HTERT RPE-1 (cell line): ENCODE results near the gene ITIH6.
"Not testable (repeated sequence)": the region's sequence is repeated elsewhere in the genome, so short reads cannot be mapped to it uniquely, and the experiment has no call there.

Experiments used
- in situ Hi-C: fragments of 300-500 bp; cut with MboI; formaldehyde crosslinking; loops from 4 replicates; pipeline ENCODE4 v1.14.3; 2020; ENCODE audit warnings: low sequenced_read_pairs

The ITIH6 gene

GRCh38 chrX:54807524-54808108 lies 9.6 kb upstream of the ITIH6 start, which contains the start of gene MAGED2:
Gene MAGED2, plus strand, starts transcription at chrX:54807745. Its CDS starts 1,587 bp downstream, at chrX:54809332.
- in situ Hi-C loops = no loop called here

DNA sequence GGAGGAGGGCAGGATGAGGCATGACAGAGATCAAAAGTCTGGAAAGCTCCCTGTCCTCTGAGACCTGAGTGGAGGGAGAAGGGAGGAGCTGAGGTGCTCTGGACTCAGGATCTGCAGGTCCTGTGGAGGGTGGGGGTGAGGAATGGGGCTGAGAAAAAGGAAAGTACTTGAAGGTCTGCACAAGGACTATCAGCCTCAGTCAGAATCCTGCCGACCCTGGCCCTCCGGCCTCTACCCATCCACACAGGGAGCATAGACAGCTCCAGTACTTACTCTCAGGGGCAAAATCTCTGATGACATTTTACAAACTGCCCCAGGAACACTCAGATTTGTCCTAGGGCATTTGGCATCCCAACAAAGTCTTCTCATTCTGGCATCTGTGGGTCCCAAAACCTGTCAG lies 991 bp upstream of the ITIH6 start:
- in situ Hi-C loops = no loop called here

DNA sequence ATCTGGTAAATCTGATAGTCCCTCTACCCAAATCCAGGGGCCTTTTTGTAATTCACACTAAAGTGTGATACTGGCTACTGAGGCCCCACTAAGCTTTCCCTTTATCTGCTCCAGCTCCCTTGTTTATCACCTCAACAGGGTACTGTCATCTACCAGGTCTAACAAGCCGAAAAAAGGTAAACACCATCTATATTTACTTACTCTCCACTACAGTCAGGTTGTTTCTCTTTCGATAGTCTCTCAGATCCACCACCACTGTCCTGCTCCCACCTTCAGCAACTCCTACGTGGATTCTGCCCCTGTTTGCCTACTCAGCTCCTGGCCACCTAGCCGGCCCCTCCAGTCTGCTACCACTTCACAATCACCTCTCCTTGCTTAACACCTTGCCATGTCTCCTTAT lies 3.3 kb downstream of the ITIH6 start:
- in situ Hi-C loops = no loop called here

DNA sequence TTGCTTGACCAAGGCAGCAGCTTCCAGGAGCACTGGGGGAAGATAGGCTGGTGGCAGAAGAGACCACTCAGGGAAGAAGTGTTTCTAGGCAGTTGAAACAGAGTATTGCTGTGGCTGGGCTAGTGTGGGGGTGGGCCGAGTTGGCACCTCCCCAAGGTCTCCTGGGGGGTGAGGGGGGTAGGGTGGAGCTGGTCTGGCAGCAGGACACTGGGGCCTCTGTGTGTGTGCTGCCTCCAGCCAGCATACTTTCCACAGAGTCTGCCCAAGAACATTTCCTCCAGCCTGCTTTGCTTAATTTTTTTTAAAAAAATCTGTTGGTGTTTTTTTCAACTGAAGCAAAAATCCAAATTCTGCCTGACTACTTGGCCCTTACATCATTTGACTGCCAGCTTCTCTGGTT lies 4.0 kb downstream of the ITIH6 start:
- in situ Hi-C loops = no loop called here

GRCh38 chrX:54789405-54789804 lies 8.7 kb downstream of the ITIH6 start:
- in situ Hi-C loops = not testable (repeated sequence)

DNA sequence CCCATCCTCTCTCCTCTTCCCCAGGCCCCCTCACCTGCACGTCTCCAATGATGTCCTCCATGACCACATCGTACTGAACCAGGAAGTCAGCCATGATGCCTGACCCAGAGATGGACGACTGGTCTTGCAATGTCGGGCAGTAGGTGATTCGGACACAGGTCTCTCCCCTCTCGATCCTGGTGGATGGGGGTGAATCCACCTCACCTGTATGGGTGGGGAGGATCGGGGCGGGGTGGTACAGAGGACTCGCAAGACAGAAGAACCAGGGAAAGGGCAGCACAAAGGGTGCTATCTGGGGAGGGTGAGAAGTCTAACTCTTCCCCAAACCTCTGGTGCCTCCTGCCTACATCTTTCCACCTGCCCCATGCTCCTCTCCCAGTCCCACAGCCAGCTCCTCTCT lies 9.6 kb downstream of the ITIH6 start:
- in situ Hi-C loops = no loop called here

DNA sequence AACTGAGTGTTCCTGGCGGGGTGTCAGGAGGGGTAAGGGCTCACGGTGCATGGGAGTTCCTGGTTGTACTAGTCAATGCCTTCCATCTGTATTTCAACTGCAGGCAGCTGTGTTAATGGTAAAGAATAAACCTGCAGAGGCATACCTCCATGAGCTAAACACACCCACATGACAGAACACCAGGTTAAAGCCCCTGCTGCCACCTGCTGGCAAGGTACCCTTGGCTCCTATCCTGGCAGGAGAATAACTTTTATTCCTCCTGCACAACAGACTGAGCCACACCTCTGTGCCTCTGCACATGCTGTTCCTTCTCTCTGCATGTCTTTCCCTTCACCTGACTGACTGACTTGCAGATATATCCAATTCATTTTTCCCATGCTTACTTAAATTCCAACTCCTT lies 11.1 kb downstream of the ITIH6 start:
- in situ Hi-C loops = no loop called here

DNA sequence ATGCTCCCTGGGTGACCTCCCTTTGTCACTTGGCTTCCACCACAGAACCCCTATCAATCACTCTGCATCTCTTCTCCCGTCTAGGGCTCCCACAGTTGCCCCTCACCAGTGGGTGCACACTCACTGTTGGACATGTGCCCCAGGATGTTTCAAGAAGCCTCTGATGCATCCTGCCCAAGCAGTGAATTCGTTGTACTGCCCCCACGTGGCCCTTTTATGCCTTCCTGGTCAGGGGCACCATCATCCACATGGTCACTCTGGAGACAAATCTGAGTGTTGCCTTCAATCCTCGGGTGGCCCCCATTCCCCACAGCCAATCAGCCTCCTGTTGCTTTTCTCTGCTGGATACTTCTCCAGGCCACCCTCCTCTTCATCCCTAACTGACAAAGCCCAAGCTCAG lies 12.2 kb downstream of the ITIH6 start:
- in situ Hi-C loops = no loop called here

DNA sequence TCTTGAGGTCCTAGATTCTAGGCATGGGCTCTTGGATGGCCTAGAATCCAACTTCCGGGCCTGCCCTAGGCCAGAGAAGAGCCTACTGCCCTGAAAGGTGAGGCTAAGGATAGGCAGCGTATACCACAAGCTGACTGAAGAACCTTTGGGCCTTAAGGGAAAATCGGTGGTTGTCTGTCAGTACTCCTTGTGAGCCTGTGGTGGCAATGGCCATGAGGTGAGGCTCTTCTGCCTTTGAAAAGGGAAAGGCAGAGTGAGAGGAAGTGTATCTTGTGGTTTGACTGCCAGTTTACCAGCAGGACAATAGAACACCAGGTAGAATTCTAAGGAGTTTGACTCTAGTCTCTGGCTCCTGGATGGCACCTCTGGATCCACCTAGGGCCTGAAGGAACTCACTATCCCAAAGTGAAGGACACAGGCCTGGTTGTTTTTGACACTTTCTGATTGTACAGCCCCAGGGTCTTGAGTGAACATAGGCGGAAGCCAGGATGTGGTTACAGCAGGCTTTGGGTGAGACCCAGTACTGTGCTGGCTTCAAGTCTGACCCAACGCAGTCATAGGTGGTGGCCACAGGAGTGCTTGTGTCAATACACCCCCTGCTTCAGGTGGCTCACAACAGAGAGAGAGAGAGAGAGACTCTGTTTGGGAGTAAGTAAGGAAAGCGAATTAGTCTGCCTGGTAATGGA lies 20.9 kb downstream of the ITIH6 start:
- in situ Hi-C loops = no loop called here

- in situ Hi-C loops = no loop called here
These were observed 22.0 kb downstream of the ITIH6 start for GRCh38 chrX:54776061-54776460.

- in situ Hi-C loops = not testable (repeated sequence)
These were observed 23.5 kb downstream of the ITIH6 start for GRCh38 chrX:54774391-54775094.

GRCh38 chrX:54758114-54759055 lies 39.7 kb downstream of the ITIH6 start:
- in situ Hi-C loops = no loop called here

- in situ Hi-C loops = no loop called here
These were observed 43.2 kb downstream of the ITIH6 start for GRCh38 chrX:54754854-54755253.

- in situ Hi-C loops = no loop called here
These were observed 49.4 kb downstream of the ITIH6 start for GRCh38 chrX:54748626-54749025.

GRCh38 chrX:54747733-54748393 lies 50.2 kb downstream of the ITIH6 start:
- in situ Hi-C loops = no loop called here

DNA sequence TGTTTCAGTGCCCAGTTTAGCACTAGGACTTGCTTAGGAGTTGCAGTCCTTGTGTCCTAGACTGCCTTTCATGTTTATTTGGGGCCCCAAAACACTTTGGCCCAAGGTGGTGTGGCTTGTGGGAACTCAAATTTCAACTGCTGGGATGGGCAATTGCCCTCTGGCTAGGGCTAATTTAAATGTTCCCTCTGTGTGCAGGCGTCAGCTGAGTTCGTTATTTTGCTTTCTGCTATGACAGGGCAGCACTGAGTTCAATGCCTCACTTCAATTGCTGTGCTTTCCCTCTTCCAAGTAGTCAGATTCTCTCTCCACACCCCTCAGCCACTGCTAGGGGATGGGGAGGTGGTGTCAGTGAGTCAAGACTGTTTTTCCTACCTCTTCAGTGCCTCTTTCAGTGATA lies 51.1 kb downstream of the ITIH6 start:
- in situ Hi-C loops = no loop called here

- in situ Hi-C loops = no loop called here
These were observed 52.4 kb downstream of the ITIH6 start for GRCh38 chrX:54745676-54746075.

DNA sequence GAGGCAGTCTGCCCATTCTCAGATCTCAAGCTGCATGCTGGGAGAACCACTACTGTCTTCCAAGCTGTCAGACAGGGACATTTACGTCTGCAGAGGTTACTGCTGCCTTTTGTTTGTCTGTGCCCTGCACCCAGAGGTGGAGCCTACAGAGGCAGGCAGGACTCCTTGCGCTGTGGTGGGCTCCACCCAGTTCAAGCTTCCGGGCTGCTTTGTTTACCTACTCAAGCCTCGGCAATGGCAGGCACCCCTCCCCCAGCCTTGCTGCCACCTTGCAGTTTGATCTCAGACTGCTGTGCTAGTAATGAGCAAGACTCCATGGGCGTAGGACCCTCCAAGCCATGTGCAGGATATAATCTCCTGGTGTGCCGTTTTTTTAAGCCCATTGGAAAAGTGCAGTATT lies 59.5 kb downstream of the ITIH6 start:
- in situ Hi-C loops = not testable (repeated sequence)

DNA sequence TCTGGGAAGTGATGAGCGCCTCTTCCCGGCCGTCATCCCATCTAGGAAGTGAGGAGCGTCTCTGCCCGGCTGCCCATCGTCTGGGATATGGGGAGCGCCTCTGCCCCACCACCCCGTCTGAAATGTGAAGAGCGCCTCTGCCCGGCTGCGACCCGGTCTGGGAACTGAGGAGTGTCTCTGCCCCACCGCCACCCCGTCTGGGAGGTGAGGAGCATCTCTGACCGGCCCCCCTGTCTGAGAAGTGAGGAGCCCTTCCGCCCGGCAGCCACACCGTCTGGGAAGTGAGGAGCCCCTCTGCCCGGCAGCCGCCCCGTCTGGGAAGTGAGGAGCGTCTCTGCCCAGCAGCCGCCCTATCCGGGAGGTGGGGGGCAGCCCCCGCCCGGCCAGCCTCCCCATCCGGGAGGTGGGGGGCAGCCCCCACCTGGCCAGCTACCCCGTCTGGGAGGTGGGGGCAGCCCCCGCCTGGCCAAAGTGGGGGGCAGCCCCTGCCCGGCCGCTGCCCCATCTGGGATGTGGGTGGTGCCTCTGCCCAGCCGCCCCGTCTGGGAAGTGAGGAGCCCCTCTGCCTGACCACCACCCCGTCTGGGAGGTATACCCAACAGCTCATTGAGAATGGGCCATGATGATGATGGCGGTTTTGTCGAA lies 61.6 kb downstream of the ITIH6 start:
- in situ Hi-C loops = not testable (repeated sequence)

GRCh38 chrX:54721424-54721823 lies 76.6 kb downstream of the ITIH6 start:
- in situ Hi-C loops = no loop called here
